GM21367 (cell line): ENCODE results near the gene CHI3L2.
"Not testable (repeated sequence)": the region's sequence is repeated elsewhere in the genome, so short reads cannot be mapped to it uniquely, and the experiment has no call there.

ENCODE experiments used
- ATAC-seq: cut with Tn5 transposase; IDR thresholded peaks from one replicate; pipeline ENCODE4 v1.9.1; 2021; ENCODE audit not compliant: unreplicated experiment

The CHI3L2 gene

GRCh38 chr1:111201275-111202090, 26.0 kb upstream of the CHI3L2 start:
- ATAC-seq: no peak

GRCh38 chr1:111202366-111202706, 25.2 kb upstream of the CHI3L2 start:
- no peak for ATAC-seq

DNA sequence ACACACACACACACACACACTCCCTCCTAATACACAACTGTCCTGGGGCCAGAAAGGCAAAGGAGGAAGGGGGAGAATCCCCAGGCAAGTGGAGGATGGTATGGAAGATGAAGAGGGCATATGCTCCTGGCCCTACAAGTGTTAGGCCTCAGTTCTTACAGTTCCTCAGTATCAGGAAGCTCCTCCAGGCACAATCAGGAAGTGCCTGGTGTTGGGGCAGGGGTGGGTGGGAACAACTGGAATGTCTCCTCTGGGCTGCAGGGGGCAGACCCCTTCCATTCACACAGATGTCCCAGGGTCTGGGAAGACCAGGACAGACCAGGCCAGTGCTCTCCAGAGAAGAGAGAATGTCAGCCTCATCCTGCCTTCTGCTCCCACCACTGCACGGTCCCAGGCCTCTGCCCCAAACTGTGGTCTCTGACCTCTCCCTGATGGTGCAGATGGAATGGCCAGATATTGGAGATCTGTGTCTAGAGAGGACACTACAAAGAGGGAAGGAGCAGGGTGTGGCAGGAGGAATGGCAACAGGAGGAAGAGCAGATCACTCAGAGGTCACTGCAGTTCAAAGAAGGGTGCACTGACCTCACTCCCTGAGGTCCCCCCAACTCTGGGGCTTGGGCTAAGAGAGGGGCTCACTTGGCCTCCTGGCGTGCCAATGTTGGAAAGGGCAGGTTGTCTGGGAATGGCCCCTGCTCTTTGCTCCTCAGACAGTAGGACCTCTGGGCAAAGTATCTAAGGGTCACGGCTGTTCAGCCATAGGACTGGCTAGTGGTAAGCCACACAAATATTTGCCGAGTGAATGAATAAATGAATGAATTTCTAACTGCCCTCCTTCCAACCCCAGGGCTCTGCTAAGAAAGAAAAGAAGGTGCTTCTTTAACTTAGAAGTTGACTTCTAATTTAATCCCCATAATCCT, 24.5 kb upstream of the CHI3L2 start:
- no peak for ATAC-seq

DNA sequence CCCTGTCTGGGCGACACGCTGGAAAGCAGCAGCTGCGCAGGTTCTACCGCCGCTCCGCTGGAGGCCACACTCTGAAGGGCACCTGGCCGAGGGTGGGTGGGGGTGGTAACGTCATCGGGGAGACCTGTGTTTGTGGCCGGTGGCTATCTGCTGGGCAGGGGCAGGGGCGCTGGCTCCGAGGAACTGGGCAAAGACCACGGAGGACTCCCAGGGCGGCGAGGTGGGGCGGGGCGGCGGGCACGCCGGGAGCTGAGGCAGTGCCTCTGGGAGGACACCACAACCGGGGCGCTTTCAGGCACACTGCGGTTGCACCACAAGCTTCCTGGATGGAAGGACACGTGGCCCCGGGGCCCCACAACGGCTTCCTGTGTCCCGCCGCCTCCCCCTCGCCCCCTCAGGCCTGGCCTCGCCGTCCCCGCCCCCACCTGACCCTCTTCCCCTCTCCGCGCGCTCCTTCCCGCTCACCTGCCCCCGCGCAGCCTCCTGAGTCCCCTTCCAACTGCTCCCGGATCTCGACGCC, 23.8 kb upstream of the CHI3L2 start:
- peak; percentile 45 for ATAC-seq

DNA sequence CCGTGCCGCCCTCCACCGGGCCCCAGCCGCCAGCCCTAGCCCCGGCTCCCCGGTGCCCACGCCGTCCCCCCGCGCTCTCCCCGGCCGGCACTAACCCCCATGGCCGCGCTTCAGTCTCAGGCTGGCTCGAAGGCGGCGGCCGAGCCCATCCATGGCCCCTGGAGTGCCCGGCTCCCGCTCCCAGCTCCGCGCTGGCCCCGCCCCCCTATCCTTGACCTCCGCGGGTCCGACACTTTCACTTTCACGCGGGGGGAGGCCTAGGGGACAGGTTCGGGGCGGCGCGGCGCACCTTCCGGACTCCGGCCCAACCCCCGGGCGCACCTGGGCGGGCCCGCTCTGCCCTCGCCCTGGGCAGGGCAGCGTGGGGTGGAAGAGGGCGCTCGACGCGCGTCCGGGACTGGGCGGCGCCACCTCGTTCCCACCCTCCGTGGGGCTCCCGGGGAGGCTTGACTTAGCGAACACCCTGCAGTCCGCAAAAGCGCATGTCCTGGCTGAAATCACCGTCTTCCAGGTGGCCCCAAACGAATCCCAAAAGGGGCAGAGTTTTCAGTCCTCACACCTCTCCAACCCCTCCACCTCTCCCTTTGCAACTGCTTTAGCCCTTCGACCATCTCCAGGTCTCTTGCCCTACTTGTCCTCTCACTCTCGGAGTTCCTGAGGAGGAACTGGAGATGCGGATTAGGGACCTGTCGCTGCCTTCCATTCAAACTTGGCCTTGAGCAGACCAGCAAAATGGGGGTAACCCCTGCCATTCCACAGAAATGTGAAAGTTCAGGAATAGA, 23.1 kb upstream of the CHI3L2 start:
- ATAC-seq: peak; percentile 43

DNA sequence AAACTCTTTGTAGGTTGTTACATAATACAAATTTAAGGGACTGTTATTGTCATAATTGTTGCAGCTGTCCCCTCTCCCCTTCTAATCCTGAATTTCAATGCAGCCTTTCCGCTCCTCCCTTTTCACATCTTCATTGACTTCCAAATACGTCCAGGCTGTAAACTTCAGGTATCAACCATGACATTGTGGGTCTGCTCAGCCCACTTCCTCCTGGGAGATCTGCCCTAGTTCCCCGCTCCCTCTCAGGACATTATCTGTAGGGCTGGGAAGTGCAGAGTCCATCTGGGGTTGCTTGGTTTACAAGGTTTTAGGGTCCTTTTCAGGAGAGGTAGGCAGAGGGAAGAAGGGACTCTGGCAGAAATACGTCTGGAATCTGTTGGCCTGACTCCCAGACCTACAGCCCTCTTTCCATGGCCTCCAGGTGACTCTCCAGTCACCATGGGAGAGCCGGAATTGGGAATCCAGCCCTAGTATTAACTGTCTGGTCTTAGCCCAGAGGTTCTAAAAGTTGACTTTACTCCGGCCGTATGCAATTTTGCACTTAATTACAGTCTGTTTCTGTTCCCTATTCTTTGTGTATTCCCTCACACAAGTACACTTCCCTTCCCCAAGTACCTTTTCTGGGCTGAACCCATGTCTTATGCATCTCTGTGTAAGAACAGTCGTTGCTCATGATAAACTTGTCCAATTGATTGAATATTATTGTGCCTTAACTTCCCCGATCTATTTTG, 22.4 kb upstream of the CHI3L2 start:
- no peak for ATAC-seq

DNA sequence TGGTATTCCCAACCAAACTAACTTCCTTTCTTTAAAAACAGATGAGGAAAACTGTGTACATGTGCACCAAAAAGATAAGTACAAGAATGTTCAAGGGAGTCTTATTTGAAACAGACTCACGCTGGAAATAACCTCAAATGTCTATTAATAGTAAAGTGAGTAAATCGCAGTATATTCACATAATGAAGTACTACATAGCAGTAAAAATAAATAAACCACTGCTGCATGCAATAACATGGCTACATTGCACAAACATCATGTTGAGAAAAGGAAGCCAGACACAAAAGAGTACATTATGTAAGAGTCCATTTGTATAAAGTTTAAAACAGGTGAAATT, 21.8 kb upstream of the CHI3L2 start:
- ATAC-seq: no peak

DNA sequence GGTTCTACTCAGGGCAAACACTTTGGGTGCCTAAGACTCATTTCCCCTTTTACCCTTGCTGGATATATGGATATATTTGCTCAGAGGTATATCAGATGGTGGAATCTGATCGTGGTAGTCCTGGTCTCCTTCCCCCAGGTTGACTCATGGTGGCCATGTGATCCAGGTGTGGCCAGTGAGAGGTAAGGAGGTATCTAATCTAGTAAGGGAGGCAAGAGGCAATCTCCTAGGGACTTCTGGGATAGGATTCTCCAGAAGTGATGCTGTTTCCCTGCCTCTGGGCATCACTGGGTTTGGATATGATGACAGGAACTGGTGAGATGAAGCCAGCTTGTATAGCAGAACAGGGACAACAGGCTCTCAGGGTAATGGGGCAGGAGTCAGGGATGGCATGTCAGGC, 18.6 kb upstream of the CHI3L2 start:
- ATAC-seq: no peak

DNA sequence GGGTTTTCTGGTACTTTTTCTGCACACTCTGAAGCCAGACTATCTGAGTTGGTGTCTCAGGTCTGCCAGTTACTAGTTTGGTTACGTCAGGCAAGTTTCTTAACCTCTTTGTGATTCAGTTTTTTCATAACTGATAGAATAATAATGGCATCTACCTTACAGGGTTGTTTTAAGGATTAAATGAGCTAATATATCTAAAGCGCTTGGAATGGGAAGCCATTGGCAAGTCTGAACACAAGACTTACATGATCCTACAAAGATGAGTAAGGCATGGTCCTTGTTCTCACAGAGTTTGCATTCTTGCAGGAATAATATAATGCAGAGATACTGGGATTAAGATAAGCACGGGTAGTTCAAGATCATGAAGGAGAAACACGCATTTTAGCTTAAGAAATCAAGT, 17.9 kb upstream of the CHI3L2 start:
- ATAC-seq: no peak

GRCh38 chr1:111211921-111212320, 15.6 kb upstream of the CHI3L2 start:
- ATAC-seq: no peak

DNA sequence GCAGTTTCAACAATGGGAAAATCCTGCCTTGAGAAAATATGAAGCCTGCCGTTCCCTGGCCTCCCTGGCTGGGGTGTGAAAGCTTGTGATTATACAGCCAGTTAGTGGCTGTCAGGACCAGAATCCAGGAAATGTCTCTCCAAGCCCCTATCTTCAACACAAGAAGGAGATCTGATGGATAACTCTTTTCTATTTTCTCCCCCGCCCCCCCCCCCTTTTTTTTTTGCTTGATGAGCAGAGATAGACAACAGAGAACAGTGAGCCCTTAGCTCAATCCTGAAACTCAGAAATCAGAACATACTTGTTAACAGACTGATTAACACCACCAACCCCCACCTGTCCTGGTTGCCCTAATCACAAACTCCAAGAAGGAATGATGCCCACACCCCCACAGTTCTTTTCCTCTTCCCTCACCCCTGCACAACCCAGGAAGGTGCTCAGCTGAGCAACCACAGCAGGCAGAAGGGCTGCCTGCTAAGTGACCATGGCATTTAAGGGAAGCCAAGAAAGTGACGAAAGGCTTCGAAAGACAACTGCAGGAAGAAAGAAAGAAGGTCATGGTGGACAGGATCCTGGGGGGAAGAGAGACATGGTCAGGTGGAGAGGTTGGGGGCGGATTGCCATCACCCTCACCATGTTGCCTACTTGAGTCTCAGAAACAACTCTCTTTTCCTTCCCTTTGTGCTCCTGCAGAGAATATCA, 14.7 kb upstream of the CHI3L2 start:
- ATAC-seq: no peak

DNA sequence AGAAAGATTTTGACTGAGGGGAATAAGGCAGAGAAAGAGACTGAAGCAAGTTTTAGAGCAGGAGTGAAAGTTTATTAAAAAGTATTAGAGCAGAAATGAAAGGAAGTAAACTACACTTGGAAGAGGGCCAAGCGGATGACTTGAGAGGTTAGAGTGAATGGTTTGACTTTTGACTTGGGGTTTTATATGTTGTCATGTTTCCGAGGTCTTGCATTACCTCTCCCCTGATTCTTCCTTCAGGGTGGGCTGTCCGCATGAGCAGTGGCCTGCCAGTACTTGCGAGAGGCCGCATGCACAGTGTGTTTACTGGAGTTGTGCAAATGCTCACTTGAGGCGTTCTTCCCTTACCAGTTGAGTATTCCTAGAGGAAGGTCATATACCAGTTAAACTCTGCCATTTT, 14.1 kb upstream of the CHI3L2 start:
- ATAC-seq: no peak

DNA sequence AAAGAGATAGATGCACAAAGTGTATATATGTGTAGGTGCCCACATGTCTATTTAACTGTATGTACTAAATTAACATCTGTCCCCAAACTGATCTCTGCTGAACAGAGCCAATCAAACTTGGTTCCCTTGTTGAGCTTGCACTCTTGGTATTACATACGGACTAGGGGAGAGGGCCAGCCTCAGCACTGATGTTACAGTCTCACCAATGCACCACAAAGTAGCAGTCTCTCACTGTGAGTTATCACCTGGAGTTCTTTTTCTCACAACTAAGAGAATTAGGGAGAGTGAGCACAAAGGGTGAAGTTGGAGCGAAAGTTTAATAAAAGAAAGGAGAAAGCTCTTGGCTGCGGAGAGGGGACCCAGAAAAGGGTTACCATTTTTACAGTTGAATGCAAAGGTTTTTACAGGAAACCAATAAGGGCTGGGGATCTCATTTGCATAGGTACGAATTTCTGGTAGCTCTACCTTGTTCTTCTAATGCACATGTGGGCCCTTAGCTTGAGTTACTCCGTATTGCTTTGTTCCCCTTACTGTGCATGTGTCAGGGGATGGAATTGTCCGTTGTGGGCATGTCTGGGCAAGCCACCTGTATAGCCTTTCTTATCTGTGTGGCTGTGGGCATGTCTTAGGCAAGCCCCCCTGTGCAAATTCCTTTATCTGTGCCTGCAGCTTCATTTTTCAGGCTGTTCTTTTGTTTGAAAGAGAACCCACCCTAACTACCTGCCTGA, 13.3 kb upstream of the CHI3L2 start:
- ATAC-seq: no peak

DNA sequence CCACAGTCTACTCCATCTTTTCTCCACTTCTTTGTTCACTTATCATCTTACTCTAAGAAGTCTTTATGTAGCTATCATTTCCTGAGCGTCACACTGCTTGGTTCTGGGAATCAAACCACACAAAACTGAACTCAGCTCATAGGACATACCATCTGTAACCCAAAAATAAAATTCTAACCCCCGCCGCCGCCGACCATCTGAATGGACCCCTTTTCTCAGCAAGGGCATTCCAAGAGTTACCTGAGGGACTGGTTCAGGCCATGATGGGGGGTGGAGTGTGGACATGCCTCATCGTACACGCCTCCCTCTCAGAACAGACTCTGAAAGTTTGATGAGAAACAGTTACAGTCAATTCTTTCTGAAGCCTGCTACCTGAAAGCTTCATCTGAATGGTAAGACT, 12.6 kb upstream of the CHI3L2 start:
- ATAC-seq: no peak

GRCh38 chr1:111215285-111215684, 12.2 kb upstream of the CHI3L2 start:
- ATAC-seq: not testable (repeated sequence)

GRCh38 chr1:111216751-111217150, 10.8 kb upstream of the CHI3L2 start:
- ATAC-seq: no peak

- ATAC-seq: no peak
Measured at GRCh38 chr1:111217183-111217910, 10.2 kb upstream of the CHI3L2 start.

GRCh38 chr1:111218701-111219556, 8.6 kb upstream of the CHI3L2 start:
- ATAC-seq: no peak
